ENCODE data around the gene KCNMB2. TPM values are rescaled to one million over a fixed set of nuclear protein-coding genes. Genes with fewer than 3 reads are reported as not detected.
"Not testable (repeated sequence)": the region's sequence is repeated elsewhere in the genome, so short reads cannot be mapped to it uniquely, and the experiment has no call there.

Gene KCNMB2
- total RNA-seq, 1 donor from 2014 or later: 0.56 TPM

DNA sequence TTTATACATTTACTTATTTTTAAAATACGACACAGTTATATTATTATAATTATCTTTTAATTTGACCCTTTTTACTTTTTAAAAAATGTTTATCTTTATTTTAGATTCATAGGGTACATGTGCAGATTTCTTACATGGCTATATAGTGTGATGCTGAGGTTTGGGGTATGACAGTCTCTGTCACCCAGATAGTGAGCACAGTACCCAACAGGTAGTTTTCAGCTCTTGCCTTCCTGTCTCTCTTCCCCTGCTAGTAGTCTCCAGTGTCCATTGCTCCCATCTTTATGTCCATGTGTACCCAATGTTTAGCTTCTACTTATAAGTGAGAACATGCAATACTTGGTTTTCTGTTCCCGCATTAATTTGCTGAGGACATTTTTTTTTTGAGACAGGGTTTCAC is 21.8 kb upstream of the KCNMB2 start:
- intact Hi-C loops (cut with DNase I): no loop called here
- DNase-seq: no peak
- Histone ChIP-seq H3K27me3 (ENCODE audit: low read depth) (no peaks in the 10 kb centered on the region), H3K4me3 (no peak overlapping the region), H3K9me3 (no peaks in the 10 kb centered on the region), H3K36me3 (no peaks in the 10 kb centered on the region), H3K4me1 (no peaks in the 10 kb centered on the region), H3K27ac (no peak overlapping the region)
- TF ChIP-seq, protein P1, sequence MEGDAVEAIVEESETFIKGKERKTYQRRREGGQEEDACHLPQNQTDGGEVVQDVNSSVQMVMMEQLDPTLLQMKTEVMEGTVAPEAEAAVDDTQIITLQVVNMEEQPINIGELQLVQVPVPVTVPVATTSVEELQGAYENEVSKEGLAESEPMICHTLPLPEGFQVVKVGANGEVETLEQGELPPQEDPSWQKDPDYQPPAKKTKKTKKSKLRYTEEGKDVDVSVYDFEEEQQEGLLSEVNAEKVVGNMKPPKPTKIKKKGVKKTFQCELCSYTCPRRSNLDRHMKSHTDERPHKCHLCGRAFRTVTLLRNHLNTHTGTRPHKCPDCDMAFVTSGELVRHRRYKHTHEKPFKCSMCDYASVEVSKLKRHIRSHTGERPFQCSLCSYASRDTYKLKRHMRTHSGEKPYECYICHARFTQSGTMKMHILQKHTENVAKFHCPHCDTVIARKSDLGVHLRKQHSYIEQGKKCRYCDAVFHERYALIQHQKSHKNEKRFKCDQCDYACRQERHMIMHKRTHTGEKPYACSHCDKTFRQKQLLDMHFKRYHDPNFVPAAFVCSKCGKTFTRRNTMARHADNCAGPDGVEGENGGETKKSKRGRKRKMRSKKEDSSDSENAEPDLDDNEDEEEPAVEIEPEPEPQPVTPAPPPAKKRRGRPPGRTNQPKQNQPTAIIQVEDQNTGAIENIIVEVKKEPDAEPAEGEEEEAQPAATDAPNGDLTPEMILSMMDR (IDR thresholded peaks at IDR 0.05): no peak
- no peak for ATAC-seq

DNA sequence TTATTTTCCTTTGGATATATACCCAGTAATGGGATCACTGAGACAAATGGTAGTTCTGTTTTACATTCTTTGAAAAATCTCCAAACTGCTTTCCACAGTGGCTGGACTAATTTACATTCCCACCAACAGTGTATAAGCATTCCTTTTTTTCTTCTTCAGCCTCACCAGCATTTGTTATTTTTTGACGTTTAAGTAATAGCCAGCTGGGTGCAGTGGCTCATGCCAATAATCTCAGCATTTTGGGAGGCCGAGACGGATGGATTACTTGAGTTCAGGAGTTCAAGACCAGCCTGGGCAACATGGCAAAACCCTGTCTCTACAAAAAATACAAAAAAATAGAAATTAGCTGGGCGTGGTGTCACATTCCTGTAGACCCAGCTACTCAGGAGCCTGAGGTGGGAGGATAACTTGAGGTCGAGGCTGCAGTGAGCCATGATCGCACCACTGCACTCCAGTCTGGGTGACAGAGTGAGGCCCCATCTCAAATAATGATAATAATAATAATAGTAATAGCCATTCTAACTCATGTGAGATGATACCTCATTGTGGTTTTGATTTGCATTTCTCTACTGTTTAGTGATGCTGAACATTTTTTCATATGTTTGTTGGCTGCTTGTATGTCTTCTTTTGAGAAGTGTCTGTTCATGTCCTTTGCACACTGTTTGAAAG is 21.0 kb upstream of the KCNMB2 start:
- H3K4me3 ChIP-seq; H3K36me3 ChIP-seq; H3K27ac ChIP-seq; intact Hi-C loops (cut with DNase I); H3K9me3 ChIP-seq; DNase-seq; H3K27me3 ChIP-seq (ENCODE audit: low read depth); H3K4me1 ChIP-seq; ATAC-seq: not testable (repeated sequence)

DNA sequence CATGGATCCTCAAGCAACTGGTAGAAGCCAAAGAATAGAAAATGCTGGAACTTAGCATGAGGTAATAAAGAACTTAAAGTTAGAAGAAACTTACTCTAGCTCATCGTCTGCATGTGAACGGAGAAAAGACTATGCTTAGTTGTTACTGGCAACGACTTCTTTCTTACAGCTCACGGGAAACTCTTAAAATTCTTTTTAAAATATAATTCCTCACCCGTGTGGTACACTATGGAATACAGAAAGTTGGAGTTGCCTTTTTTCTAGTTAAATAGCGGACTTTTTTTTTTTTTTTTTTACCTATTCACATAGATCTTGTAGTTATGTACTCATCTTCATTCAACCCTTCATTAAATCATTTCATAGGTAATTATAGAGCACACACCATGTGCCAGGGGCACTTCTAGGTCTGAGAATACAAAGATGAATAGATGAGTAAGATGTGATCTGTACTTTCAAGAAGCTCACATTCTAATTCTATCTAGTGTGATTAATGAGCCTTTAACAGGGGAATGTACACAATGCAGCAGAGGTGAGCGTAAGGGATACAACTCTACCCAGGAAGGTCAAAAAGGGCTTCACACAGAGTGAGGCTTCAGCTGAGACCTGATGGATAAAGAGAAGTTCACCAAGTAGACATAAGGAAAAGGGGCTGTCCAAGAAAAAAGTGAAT is 18.4 kb upstream of the KCNMB2 start:
- H3K27ac ChIP-seq: no peak overlapping the region
- TF ChIP-seq, protein P1 (IDR thresholded peaks at IDR 0.05): no peak
- intact Hi-C loops (cut with DNase I): no loop called here
- no peaks in the 10 kb centered on the region for H3K4me1 ChIP-seq
- ATAC-seq (no peak), DNase-seq (no peak)
- no peaks in the 10 kb centered on the region for H3K9me3 ChIP-seq
- H3K27me3 ChIP-seq (ENCODE audit: low read depth): no peaks in the 10 kb centered on the region
- H3K36me3 ChIP-seq: no peaks in the 10 kb centered on the region
- H3K4me3 ChIP-seq: no peak overlapping the region

GRCh38 chr3:178518660-178519396 is 17.4 kb upstream of the KCNMB2 start:
- H3K4me3 ChIP-seq: no peak overlapping the region
- no peak for DNase-seq
- no peaks in the 10 kb centered on the region for H3K4me1 ChIP-seq
- no peaks in the 10 kb centered on the region for H3K36me3 ChIP-seq
- no peaks in the 10 kb centered on the region for H3K9me3 ChIP-seq
- TF ChIP-seq, protein P1 (IDR thresholded peaks at IDR 0.05): no peak
- no peak for ATAC-seq
- intact Hi-C loops (cut with DNase I): no loop called here
- no peaks in the 10 kb centered on the region for H3K27me3 ChIP-seq (ENCODE audit: low read depth)
- no peak overlapping the region for H3K27ac ChIP-seq

GRCh38 chr3:178519701-178520100 is 16.5 kb upstream of the KCNMB2 start:
- TF ChIP-seq, protein P1 (IDR thresholded peaks at IDR 0.05): no peak

DNA sequence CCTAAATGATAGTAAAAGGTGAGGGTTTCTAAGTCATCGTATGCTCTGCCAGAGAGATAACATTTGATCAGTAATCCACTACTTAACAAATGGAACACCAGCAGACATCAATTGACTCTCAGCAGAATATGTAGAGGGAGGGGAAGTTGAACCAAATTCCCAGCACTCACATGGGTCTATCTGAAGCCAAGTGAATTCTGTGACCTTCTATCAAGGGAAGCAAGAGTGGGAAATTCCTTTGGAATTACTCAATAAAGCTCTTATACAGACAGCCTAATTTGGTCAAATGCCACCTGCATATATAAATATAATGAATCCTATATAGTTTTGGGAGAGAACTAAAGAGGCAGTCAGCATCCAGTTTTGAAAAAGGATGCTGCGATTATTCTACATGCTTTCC is 15.8 kb upstream of the KCNMB2 start:
- no peaks in the 10 kb centered on the region for H3K9me3 ChIP-seq
- no peak for ATAC-seq
- no peak for DNase-seq
- TF ChIP-seq, protein P1 (IDR thresholded peaks at IDR 0.05): no peak
- H3K4me3 ChIP-seq: no peak overlapping the region
- H3K4me1 ChIP-seq: no peaks in the 10 kb centered on the region
- no peak overlapping the region for H3K27ac ChIP-seq
- no peaks in the 10 kb centered on the region for H3K27me3 ChIP-seq (ENCODE audit: low read depth)
- intact Hi-C loops (cut with DNase I): no loop called here
- no peaks in the 10 kb centered on the region for H3K36me3 ChIP-seq

More at GRCh38 chr3:178519701-178520100, 16.5 kb upstream of the KCNMB2 start:
- Histone ChIP-seq H3K27me3 (ENCODE audit: low read depth) (no peaks in the 10 kb centered on the region), H3K9me3 (no peaks in the 10 kb centered on the region), H3K36me3 (no peaks in the 10 kb centered on the region), H3K27ac (no peak overlapping the region), H3K4me3 (no peak overlapping the region), H3K4me1 (no peaks in the 10 kb centered on the region)
- intact Hi-C loops (cut with DNase I): no loop called here
- ATAC-seq: no peak
- DNase-seq: no peak

Measured in lower lobe of right lung (tissue), 2 donors.